ENCODE measurements around the gene LRRC51.

The LRRC51 gene

DNA sequence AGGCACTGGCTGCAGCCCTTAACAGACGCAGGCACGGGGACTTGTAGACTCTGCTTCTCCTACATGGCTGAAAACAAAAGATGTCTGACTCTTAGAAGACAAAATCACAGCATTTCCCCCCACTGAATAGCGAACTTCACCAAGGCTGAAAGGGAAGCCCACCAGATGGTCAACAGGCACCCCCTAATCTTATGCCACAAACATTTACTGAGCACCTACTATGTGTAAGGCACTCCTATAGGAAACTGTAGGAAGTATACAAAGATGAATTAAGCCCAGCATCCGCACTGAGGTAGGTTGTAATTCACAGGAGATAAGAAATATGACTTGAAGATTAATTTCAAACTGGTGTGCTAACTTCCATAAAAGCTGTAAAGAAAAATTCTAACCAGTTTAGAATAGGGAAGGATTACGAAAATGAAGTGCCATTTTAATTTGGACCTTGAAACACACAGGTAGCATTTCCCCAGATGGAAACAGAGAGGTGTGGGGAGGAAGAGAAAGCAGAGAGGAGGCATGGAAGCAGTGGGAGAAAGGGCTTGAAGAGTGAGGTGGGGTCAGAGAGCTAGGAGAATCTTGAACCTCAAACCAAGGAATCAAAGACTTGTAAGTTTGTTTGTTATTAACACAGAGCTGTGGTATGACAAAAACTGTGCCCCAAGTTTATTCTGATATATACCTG lies 38.4 kb upstream of the LRRC51 start:
- peak overlapping the region; percentile 55 for H3K4me3 ChIP-seq (ENCODE audit: extremely low read depth, insufficient read depth, low read length, poor library complexity, severe bottlenecking)
- H3K36me3 ChIP-seq (ENCODE audit: control insufficient read depth, insufficient read depth, low read length), result peaks cover 34% of the 10 kb centered on the region
- 33 to 58% methylated on average over 3 to 4 of the region's 5 CpGs for WGBS, 2 experiments (ENCODE audit: insufficient coverage in 2 of 2)

DNA sequence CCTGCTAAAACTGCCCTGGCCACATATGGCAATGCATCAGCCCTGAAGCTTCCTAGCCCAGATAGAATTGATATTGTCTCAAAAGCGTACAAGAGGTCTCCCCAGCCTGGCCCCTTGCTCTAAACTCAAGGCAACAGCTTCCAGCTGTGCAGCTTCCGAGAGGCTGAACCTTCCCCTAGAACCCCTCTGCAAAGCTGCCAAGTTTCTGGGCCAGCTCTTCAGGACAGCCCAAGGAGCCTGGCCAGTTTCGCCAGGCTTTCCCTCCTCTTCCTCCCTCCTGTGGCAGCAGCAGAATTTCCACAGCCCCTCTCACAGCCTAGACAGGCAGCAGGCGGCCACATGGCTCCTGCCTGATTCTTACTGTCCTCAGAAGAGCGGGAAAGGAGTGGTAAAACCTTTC lies 34.8 kb upstream of the LRRC51 start:
- WGBS, 2 experiments (ENCODE audit: insufficient coverage in 2 of 2), result 84 to 95% methylated on average over 5 of the region's 5 CpGs
- Histone ChIP-seq H3K36me3 (ENCODE audit: control insufficient read depth, insufficient read depth, low read length) (peaks cover 42% of the 10 kb centered on the region), H3K4me1 (ENCODE audit: control insufficient read depth, insufficient read depth, low read length, poor library complexity, severe bottlenecking) (peaks cover 6% of the 10 kb centered on the region), H3K4me3 (ENCODE audit: extremely low read depth, insufficient read depth, low read length, poor library complexity, severe bottlenecking) (no peak overlapping the region), H3K27ac (ENCODE audit: low read depth, low read length, severe bottlenecking) (no peak overlapping the region), H3K9me3 (ENCODE audit: control insufficient read depth, low read length) (no peaks in the 10 kb centered on the region)

More for the DNA sequence above, 38.4 kb upstream of the LRRC51 start:
- Histone ChIP-seq H3K4me1 (ENCODE audit: control insufficient read depth, insufficient read depth, low read length, poor library complexity, severe bottlenecking) (peaks cover 26% of the 10 kb centered on the region), H3K9me3 (ENCODE audit: control insufficient read depth, low read length) (no peaks in the 10 kb centered on the region), H3K27ac (ENCODE audit: low read depth, low read length, severe bottlenecking) (peak overlapping the region; percentile 96)

DNA sequence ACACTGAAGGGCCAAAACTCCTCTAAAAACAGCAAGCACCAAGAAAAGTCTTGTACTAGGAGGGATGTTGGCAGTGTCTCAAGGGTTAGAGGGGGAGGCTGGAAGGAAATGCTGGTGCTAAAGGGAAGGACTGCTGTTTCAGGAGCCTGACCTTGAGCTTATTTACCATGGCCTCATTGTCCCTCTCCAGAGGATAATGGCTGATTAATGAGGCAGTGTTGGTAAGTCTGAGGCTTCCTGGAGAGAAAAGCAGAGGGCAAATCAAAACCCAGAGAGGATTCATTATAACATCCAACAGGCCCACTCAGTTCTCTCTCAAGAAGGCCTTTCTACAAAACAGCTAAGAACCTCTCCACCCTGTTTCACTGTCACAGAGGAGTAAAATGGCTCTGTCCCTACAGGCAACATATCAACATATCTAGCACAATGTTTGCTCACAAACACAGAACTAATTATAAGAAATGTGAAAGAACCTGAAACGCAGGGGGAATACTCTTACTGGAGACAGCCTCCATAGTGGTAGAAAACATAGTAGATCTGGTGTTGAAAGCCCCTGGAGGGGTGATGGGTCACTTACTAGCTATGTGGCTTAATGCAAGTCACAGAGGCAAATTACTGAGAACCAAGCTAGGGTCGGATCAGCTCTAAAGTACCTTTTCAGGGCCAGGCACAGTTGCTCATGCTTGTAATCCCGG lies 31.7 kb upstream of the LRRC51 start:
- 94 to 97% methylated on average over 2 to 3 of the region's 3 CpGs for WGBS, 2 experiments (ENCODE audit: insufficient coverage in 2 of 2)
- Histone ChIP-seq H3K27ac (ENCODE audit: low read depth, low read length, severe bottlenecking) (peak overlapping the region; percentile 23), H3K9me3 (ENCODE audit: control insufficient read depth, low read length) (no peaks in the 10 kb centered on the region), H3K36me3 (ENCODE audit: control insufficient read depth, insufficient read depth, low read length) (peaks cover 50% of the 10 kb centered on the region), H3K4me1 (ENCODE audit: control insufficient read depth, insufficient read depth, low read length, poor library complexity, severe bottlenecking) (no peaks in the 10 kb centered on the region), H3K4me3 (ENCODE audit: extremely low read depth, insufficient read depth, low read length, poor library complexity, severe bottlenecking) (no peak overlapping the region)

DNA sequence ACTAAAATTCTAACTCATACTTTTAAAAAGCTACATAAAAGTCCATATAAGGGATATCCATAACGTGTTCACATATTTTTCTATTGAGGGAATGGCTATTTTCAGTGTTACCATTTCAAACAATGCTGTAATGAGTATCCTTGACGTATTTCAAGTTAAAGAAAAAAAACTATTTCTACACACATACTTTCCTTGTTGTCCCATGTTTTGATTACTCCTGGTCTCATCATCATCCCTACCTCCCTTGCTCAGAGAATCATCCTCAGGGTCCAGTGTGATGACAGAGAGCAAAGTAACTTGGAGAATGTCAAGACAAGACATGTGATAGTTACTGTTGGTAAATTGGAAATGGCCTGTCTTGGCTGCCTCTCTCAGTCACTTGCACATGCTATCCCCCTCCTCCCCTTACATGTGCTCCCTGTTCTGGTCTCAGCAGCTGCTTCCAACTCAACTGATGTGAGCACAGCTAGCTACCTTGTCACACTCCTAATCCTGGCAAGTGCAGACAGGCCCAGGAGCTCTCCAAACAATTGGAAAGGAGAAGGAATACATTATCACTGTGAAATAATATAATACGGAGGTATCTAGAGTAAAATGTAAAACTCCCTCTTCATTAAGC lies 22.1 kb upstream of the LRRC51 start:
- H3K27ac ChIP-seq (ENCODE audit: low read depth, low read length, severe bottlenecking), result no peak overlapping the region

DNA sequence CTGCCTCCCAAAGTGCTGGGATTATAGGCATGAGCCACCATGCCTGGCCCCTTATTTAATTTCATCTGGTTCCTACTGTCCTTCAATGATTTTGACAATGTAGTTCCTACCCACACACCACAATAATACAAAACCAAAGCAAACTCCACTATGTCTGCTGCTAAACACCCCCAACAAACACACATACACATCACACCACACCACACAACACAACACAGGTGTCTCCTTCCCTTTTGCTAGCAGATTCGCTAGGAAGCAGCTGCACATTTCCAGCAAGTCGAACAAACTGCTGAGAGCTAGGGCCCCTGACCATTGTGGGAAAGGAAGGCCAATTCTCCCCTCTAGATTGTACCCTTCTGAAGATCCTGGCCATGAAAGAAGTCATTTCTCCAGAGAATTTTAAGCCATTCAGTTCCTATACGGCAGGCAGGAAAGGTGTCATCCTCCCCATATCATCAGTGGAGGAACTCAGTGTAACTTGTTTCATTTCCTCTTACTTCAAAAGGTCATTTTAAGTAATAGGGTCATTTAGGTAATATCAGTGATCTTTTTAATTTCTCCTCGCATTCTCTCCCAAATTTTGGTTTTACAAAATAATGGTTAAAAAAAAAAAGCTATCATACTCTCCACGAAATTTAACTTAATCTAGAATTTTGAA lies 18.8 kb upstream of the LRRC51 start:
- H3K4me1 ChIP-seq (ENCODE audit: control insufficient read depth, insufficient read depth, low read length, poor library complexity, severe bottlenecking), result no peaks in the 10 kb centered on the region
- 92 to 100% methylated on average over 2 to 3 of the region's 5 CpGs for WGBS, 2 experiments (ENCODE audit: insufficient coverage in 2 of 2)
- peaks cover 65% of the 10 kb centered on the region for H3K36me3 ChIP-seq (ENCODE audit: control insufficient read depth, insufficient read depth, low read length)
- H3K27ac ChIP-seq (ENCODE audit: low read depth, low read length, severe bottlenecking), result no peak overlapping the region
- no peak overlapping the region for H3K4me3 ChIP-seq (ENCODE audit: extremely low read depth, insufficient read depth, low read length, poor library complexity, severe bottlenecking)
- H3K9me3 ChIP-seq (ENCODE audit: control insufficient read depth, low read length), result no peaks in the 10 kb centered on the region

More for the DNA sequence above, 22.1 kb upstream of the LRRC51 start:
- H3K36me3 ChIP-seq (ENCODE audit: control insufficient read depth, insufficient read depth, low read length), result peaks cover 58% of the 10 kb centered on the region
- H3K4me1 ChIP-seq (ENCODE audit: control insufficient read depth, insufficient read depth, low read length, poor library complexity, severe bottlenecking), result no peaks in the 10 kb centered on the region
- no peak overlapping the region for H3K4me3 ChIP-seq (ENCODE audit: extremely low read depth, insufficient read depth, low read length, poor library complexity, severe bottlenecking)
- no peaks in the 10 kb centered on the region for H3K9me3 ChIP-seq (ENCODE audit: control insufficient read depth, low read length)
- WGBS, 2 experiments (ENCODE audit: insufficient coverage in 2 of 2), result 100% methylated on average over 2 of the region's 3 CpGs; no CpG with 5 or more reads in 1 of the 2 experiments

DNA sequence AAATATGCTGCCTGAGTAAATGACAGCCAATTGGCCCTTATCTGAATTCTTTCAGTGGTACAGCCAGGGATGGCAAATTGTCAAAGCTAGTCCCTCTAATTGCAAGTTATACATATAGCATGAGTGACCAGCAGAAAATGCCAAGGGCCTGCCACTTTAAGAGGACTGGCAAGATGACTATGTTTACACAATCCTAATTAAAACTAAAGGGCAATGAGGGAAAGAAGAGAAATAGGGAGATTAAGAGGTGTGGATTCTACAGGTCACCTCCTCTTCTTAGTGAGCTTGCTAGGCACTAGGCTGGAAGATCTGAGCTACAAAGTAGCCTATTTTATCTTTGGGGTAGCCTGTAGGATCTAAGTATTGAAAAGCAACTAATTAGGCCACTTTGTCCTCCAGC lies 13.8 kb upstream of the LRRC51 start:
- H3K4me3 ChIP-seq (ENCODE audit: extremely low read depth, insufficient read depth, low read length, poor library complexity, severe bottlenecking), result no peak overlapping the region
- peaks cover 62% of the 10 kb centered on the region for H3K36me3 ChIP-seq (ENCODE audit: control insufficient read depth, insufficient read depth, low read length)
- H3K9me3 ChIP-seq (ENCODE audit: control insufficient read depth, low read length), result no peaks in the 10 kb centered on the region
- no peak overlapping the region for H3K27ac ChIP-seq (ENCODE audit: low read depth, low read length, severe bottlenecking)
- H3K4me1 ChIP-seq (ENCODE audit: control insufficient read depth, insufficient read depth, low read length, poor library complexity, severe bottlenecking), result peaks cover 36% of the 10 kb centered on the region

DNA sequence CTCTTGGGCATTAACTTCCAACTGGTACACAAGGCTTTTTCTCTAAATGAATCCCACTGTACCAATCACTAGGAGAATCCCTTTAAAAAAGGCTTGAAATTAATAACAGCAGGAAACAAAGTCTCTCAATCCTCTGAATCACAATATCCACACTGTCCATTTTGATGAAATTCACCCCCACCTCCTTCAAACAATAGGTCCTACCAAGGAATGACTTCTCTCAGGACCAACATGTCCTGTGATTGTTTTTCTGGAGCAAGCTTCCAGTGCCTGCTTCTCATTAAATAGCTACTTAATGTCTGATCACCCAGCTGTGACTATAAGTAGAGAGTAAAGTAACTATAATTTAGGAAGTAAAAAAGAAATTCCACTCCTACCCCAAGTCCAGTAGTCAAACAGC lies 13.4 kb upstream of the LRRC51 start:
- H3K9me3 ChIP-seq (ENCODE audit: control insufficient read depth, low read length), result no peaks in the 10 kb centered on the region
- H3K36me3 ChIP-seq (ENCODE audit: control insufficient read depth, insufficient read depth, low read length), result peaks cover 58% of the 10 kb centered on the region
- no peak overlapping the region for H3K4me3 ChIP-seq (ENCODE audit: extremely low read depth, insufficient read depth, low read length, poor library complexity, severe bottlenecking)
- no peak overlapping the region for H3K27ac ChIP-seq (ENCODE audit: low read depth, low read length, severe bottlenecking)
- peaks cover 38% of the 10 kb centered on the region for H3K4me1 ChIP-seq (ENCODE audit: control insufficient read depth, insufficient read depth, low read length, poor library complexity, severe bottlenecking)

DNA sequence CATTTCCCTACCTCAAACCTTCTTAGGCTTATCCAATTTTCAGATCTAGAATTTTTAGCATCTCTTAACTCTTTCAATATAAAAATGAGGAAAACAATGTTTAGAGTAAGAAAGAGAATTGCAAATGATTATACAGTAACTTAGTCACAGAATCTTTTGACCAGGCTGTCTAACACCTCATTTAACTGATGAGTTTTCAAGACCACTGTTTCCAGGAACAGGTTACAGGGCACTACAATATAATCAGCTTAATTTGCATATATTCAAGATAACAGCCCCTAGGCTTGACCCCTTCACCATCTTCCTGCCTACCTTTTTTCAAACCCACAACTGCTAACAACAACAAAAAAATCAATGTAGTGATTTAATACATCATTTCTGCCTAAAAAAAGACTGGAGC lies 13.0 kb upstream of the LRRC51 start:
- Histone ChIP-seq H3K36me3 (ENCODE audit: control insufficient read depth, insufficient read depth, low read length) (peaks cover 54% of the 10 kb centered on the region), H3K4me3 (ENCODE audit: extremely low read depth, insufficient read depth, low read length, poor library complexity, severe bottlenecking) (no peak overlapping the region), H3K9me3 (ENCODE audit: control insufficient read depth, low read length) (no peaks in the 10 kb centered on the region), H3K4me1 (ENCODE audit: control insufficient read depth, insufficient read depth, low read length, poor library complexity, severe bottlenecking) (peaks cover 41% of the 10 kb centered on the region), H3K27ac (ENCODE audit: low read depth, low read length, severe bottlenecking) (no peak overlapping the region)

DNA sequence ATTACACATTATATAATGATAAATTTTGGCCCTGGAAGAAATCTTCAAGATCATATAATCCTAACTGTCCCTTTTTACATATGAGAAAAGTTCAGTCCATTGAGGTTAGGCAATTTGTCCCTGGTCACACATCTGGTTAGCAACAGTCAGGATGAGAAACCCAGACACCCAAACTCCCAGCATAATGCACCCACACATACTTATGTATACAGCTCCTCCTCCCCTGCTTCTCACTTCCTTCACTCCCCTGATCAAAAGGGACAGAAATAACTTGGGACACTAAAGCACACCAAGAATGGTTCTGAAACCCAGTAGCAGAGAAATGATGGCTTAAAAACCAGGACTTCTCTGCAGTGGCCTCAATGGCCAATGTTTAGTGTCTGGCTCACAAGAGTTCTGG lies 11.4 kb upstream of the LRRC51 start:
- Histone ChIP-seq H3K9me3 (ENCODE audit: control insufficient read depth, low read length) (no peaks in the 10 kb centered on the region), H3K27ac (ENCODE audit: low read depth, low read length, severe bottlenecking) (peak overlapping the region; percentile 87), H3K4me1 (ENCODE audit: control insufficient read depth, insufficient read depth, low read length, poor library complexity, severe bottlenecking) (peaks cover 51% of the 10 kb centered on the region)

DNA sequence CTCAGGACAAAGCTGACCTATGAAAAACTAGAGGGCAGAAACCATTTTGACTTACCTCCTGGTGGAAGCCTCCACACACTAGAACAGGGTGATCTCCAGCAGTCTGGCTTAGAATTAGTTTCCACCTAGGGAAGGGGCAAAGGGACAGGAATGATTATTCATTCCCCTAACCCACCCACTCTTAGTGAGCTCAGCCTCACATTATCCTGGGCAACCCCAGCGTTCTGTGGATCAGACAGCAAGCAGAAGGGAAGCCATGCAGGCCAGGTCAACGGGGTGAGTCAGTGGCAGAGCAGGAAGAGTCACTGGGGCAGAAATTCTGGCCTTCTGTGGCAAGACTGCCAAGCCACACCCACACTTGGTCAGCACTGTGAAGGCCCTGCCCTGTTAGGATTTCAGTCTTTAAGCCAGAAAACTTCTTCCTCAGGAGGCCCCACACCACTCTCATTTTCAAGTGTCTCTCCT lies 10.8 kb upstream of the LRRC51 start:
- Histone ChIP-seq H3K9me3 (ENCODE audit: control insufficient read depth, low read length) (no peaks in the 10 kb centered on the region), H3K27ac (ENCODE audit: low read depth, low read length, severe bottlenecking) (peak overlapping the region; percentile 87), H3K4me1 (ENCODE audit: control insufficient read depth, insufficient read depth, low read length, poor library complexity, severe bottlenecking) (peaks cover 51% of the 10 kb centered on the region), H3K36me3 (ENCODE audit: control insufficient read depth, insufficient read depth, low read length) (peaks cover 45% of the 10 kb centered on the region), H3K4me3 (ENCODE audit: extremely low read depth, insufficient read depth, low read length, poor library complexity, severe bottlenecking) (peak overlapping the region; percentile 16)
- WGBS, 2 experiments (ENCODE audit: insufficient coverage in 2 of 2), result 43 to 46% methylated on average over 1 to 2 of the region's 2 CpGs

More for the DNA sequence above, 11.4 kb upstream of the LRRC51 start:
- H3K36me3 ChIP-seq (ENCODE audit: control insufficient read depth, insufficient read depth, low read length), result peaks cover 48% of the 10 kb centered on the region
- peak overlapping the region; percentile 16 for H3K4me3 ChIP-seq (ENCODE audit: extremely low read depth, insufficient read depth, low read length, poor library complexity, severe bottlenecking)
